ENCODE data around the gene RAB29. TPM values are rescaled to one million over a fixed set of nuclear protein-coding genes. Genes with fewer than 3 reads are reported as not detected.

The RAB29 gene
- total RNA-seq, 8 experiments from 2014 or later = 1.6 to 26.2 (median 6.6) TPM

- Histone ChIP-seq H3K4me1 (replicated peaks in 1 of 2) (peaks cover 16 to 27% of the 10 kb centered on the region in 2 donors), H3K27ac (no peak overlapping the region), H3K4me3 (no peak overlapping the region)
- no peak for ATAC-seq (replicated peaks in 6 of 8)
- in situ Hi-C loops (cut with MboI; ENCODE audit: low pct_unique_long_range_greater_than_20kb in 2 of 9, low sequenced_read_pairs in 9 of 9, unreplicated experiment in 9 of 9) = no loop called here
- 67 to 84% (median 75%) methylated on average over 1 to 3 of the region's 3 CpGs; no CpG with 5 or more reads in 4 of the 10 experiments for WGBS, 10 experiments
Measured at GRCh38 chr1:205809469-205809868, 34.2 kb upstream of the RAB29 start.

GRCh38 chr1:205805082-205805711, 29.9 kb upstream of the RAB29 start:
- peaks cover 0 to 9% of the 10 kb centered on the region in 2 donors for H3K4me1 ChIP-seq (replicated peaks in 1 of 2)
- WGBS, 10 experiments = 33 to 82% (median 76%) methylated on average over 1 to 3 of the region's 5 CpGs; no CpG with 5 or more reads in 3 of the 10 experiments
- no peak overlapping the region for H3K4me3 ChIP-seq
- in situ Hi-C loops (cut with MboI; ENCODE audit: low pct_unique_long_range_greater_than_20kb in 2 of 9, low sequenced_read_pairs in 9 of 9, unreplicated experiment in 9 of 9) = no loop called here
- H3K27ac ChIP-seq = no peak overlapping the region
- ATAC-seq (replicated peaks in 6 of 8) = peak in 1 of 8 experiments; percentile 12

- no peak for ATAC-seq (replicated peaks in 6 of 8)
- Histone ChIP-seq H3K4me3 (no peak overlapping the region), H3K4me1 (replicated peaks in 1 of 2) (peaks cover 0 to 8% of the 10 kb centered on the region in 2 donors), H3K27ac (no peak overlapping the region)
- in situ Hi-C loops (cut with MboI; ENCODE audit: low pct_unique_long_range_greater_than_20kb in 2 of 9, low sequenced_read_pairs in 9 of 9, unreplicated experiment in 9 of 9) = no loop called here
- 83 to 100% (median 95%) methylated on average over 1 to 2 of the region's 2 CpGs; no CpG with 5 or more reads in 4 of the 10 experiments for WGBS, 10 experiments
Measured at GRCh38 chr1:205804605-205805004, 29.3 kb upstream of the RAB29 start.

GRCh38 chr1:205803986-205804385, 28.7 kb upstream of the RAB29 start:
- WGBS, 10 experiments = 68 to 100% (median 100%) methylated on average over 1 to 4 of the region's 4 CpGs; no CpG with 5 or more reads in 2 of the 10 experiments
- Histone ChIP-seq H3K4me3 (no peak overlapping the region), H3K4me1 (replicated peaks in 1 of 2) (peaks cover 0 to 2% of the 10 kb centered on the region in 2 donors), H3K27ac (no peak overlapping the region)
- in situ Hi-C loops (cut with MboI; ENCODE audit: low pct_unique_long_range_greater_than_20kb in 2 of 9, low sequenced_read_pairs in 9 of 9, unreplicated experiment in 9 of 9) = no loop called here
- ATAC-seq (replicated peaks in 6 of 8) = no peak

GRCh38 chr1:205802060-205802459, 26.8 kb upstream of the RAB29 start:
- no peaks in the 10 kb centered on the region for H3K4me1 ChIP-seq (replicated peaks in 1 of 2)
- no peak for ATAC-seq (replicated peaks in 6 of 8)
- in situ Hi-C loops (cut with MboI; ENCODE audit: low pct_unique_long_range_greater_than_20kb in 2 of 9, low sequenced_read_pairs in 9 of 9, unreplicated experiment in 9 of 9) = no loop called here
- WGBS, 10 experiments = 78 to 100% (median 95%) methylated on average over 1 to 8 of the region's 8 CpGs; no CpG with 5 or more reads in 1 of the 10 experiments
- no peak overlapping the region for H3K4me3 ChIP-seq
- no peak overlapping the region for H3K27ac ChIP-seq

GRCh38 chr1:205800981-205801703, 25.9 kb upstream of the RAB29 start:
- ATAC-seq (replicated peaks in 6 of 8) = peak in 1 of 8 experiments; percentile 77
- 78 to 100% (median 85%) methylated on average over 1 to 4 of the region's 7 CpGs; no CpG with 5 or more reads in 3 of the 10 experiments for WGBS, 10 experiments
- Histone ChIP-seq H3K27ac (no peak overlapping the region), H3K4me1 (replicated peaks in 1 of 2) (no peaks in the 10 kb centered on the region), H3K4me3 (no peak overlapping the region)
- in situ Hi-C loops (cut with MboI; ENCODE audit: low pct_unique_long_range_greater_than_20kb in 2 of 9, low sequenced_read_pairs in 9 of 9, unreplicated experiment in 9 of 9) = no loop called here

GRCh38 chr1:205800427-205800826, 25.1 kb upstream of the RAB29 start:
- no peak overlapping the region for H3K4me3 ChIP-seq
- no peak for ATAC-seq (replicated peaks in 6 of 8)
- H3K4me1 ChIP-seq (replicated peaks in 1 of 2) = no peaks in the 10 kb centered on the region
- H3K27ac ChIP-seq = no peak overlapping the region
- 40 to 54% (median 49%) methylated on average over 2 to 5 of the region's 7 CpGs; no CpG with 5 or more reads in 6 of the 10 experiments for WGBS, 10 experiments
- in situ Hi-C loops (cut with MboI; ENCODE audit: low pct_unique_long_range_greater_than_20kb in 2 of 9, low sequenced_read_pairs in 9 of 9, unreplicated experiment in 9 of 9) = no loop called here

GRCh38 chr1:205798577-205798976, 23.3 kb upstream of the RAB29 start:
- H3K27ac ChIP-seq = no peak overlapping the region
- no peaks in the 10 kb centered on the region for H3K4me1 ChIP-seq (replicated peaks in 1 of 2)
- no peak for ATAC-seq (replicated peaks in 6 of 8)
- no peak overlapping the region for H3K4me3 ChIP-seq
- in situ Hi-C loops (cut with MboI; ENCODE audit: low pct_unique_long_range_greater_than_20kb in 2 of 9, low sequenced_read_pairs in 9 of 9, unreplicated experiment in 9 of 9) = loop anchor here in 3 of 9 experiments (10.0 to 25.0 kb wide), 3 partner anchors 116 to 314 kb away; partner anchors contain the start of gene AVPR1B (in 1 of the 3)
- 67 to 100% (median 77%) methylated on average over 1 to 5 of the region's 5 CpGs; no CpG with 5 or more reads in 2 of the 10 experiments for WGBS, 10 experiments

- ATAC-seq (replicated peaks in 6 of 8) = no peak
- peaks cover 0 to 7% of the 10 kb centered on the region in 2 donors for H3K4me1 ChIP-seq (replicated peaks in 1 of 2)
- no peak overlapping the region for H3K4me3 ChIP-seq
- H3K27ac ChIP-seq = no peak overlapping the region
- in situ Hi-C loops (cut with MboI; ENCODE audit: low pct_unique_long_range_greater_than_20kb in 2 of 9, low sequenced_read_pairs in 9 of 9, unreplicated experiment in 9 of 9) = loop anchor here in 3 of 9 experiments (10.0 to 25.0 kb wide), 3 partner anchors 118 to 315 kb away; partner anchors contain the start of gene AVPR1B (in 1 of the 3)
- WGBS, 10 experiments = 92 to 100% (median 100%) methylated on average over 1 to 2 of the region's 2 CpGs; no CpG with 5 or more reads in 5 of the 10 experiments
Measured at GRCh38 chr1:205797168-205797567, 21.9 kb upstream of the RAB29 start.

GRCh38 chr1:205794011-205794730, 18.9 kb upstream of the RAB29 start:
- 60 to 100% (median 77%) methylated on average over 1 to 5 of the region's 5 CpGs for WGBS, 10 experiments
- Histone ChIP-seq H3K4me1 (replicated peaks in 1 of 2) (peaks cover 0 to 12% of the 10 kb centered on the region in 2 donors), H3K27ac (no peak overlapping the region), H3K4me3 (no peak overlapping the region)
- in situ Hi-C loops (cut with MboI; ENCODE audit: low pct_unique_long_range_greater_than_20kb in 2 of 9, low sequenced_read_pairs in 9 of 9, unreplicated experiment in 9 of 9) = loop anchor here in 3 of 9 experiments (10.0 to 25.0 kb wide), 3 partner anchors 121 to 318 kb away; partner anchors contain the start of gene AVPR1B (in 1 of the 3)
- no peak for ATAC-seq (replicated peaks in 6 of 8)

GRCh38 chr1:205792961-205793673, 17.8 kb upstream of the RAB29 start:
- in situ Hi-C loops (cut with MboI; ENCODE audit: low pct_unique_long_range_greater_than_20kb in 2 of 9, low sequenced_read_pairs in 9 of 9, unreplicated experiment in 9 of 9) = loop anchor here in 3 of 9 experiments (10.0 to 25.0 kb wide), 3 partner anchors 122 to 319 kb away; partner anchors contain the start of gene AVPR1B (in 1 of the 3)
- no peak overlapping the region for H3K4me3 ChIP-seq
- H3K27ac ChIP-seq = no peak overlapping the region
- peaks cover 0 to 12% of the 10 kb centered on the region in 2 donors for H3K4me1 ChIP-seq (replicated peaks in 1 of 2)
- ATAC-seq (replicated peaks in 6 of 8) = peak in 2 of 8 experiments; percentile 3 to 7
- 50 to 87% (median 69%) methylated on average over 1 to 3 of the region's 6 CpGs for WGBS, 10 experiments

GRCh38 chr1:205792481-205792881, 17.2 kb upstream of the RAB29 start:
- Histone ChIP-seq H3K4me3 (no peak overlapping the region), H3K27ac (no peak overlapping the region), H3K4me1 (replicated peaks in 1 of 2) (peaks cover 0 to 12% of the 10 kb centered on the region in 2 donors)
- in situ Hi-C loops (cut with MboI; ENCODE audit: low pct_unique_long_range_greater_than_20kb in 2 of 9, low sequenced_read_pairs in 9 of 9, unreplicated experiment in 9 of 9) = loop anchor here in 3 of 9 experiments (10.0 to 25.0 kb wide), 3 partner anchors 122 to 320 kb away; partner anchors contain the start of gene AVPR1B (in 1 of the 3)
- WGBS, 10 experiments = 10 to 75% (median 52%) methylated on average over 1 to 8 of the region's 8 CpGs
- ATAC-seq (replicated peaks in 6 of 8) = peak in 3 of 8 experiments; percentile 79 to 84 (median 81)
